ENCODE results near the gene COX7A1.
"Not testable (repeated sequence)": the region's sequence is repeated elsewhere in the genome, so short reads cannot be mapped to it uniquely, and the experiment has no call there.

COX7A1 gene

GRCh38 chr19:36141039-36141927 is 11.0 kb downstream of the COX7A1 start:
- DNase-seq (ENCODE audit: low spot score): peak; percentile 93

GRCh38 chr19:36140304-36141038 is 11.8 kb downstream of the COX7A1 start:
- peak; percentile 24 for DNase-seq (ENCODE audit: low spot score)

GRCh38 chr19:36139473-36140303 is 12.6 kb downstream of the COX7A1 start, which contains the start of gene CAPNS1:
CAPNS1 (plus strand) TSS chr19:36140066; CDS start chr19:36141012, 946 bp downstream.
- DNase-seq (ENCODE audit: low spot score): peak; percentile 92

GRCh38 chr19:36139120-36139472 is 13.2 kb downstream of the COX7A1 start:
- no peak for DNase-seq (ENCODE audit: low spot score)

- peak; percentile 67 for DNase-seq (ENCODE audit: low spot score)
These were observed 15.1 kb downstream of the COX7A1 start for GRCh38 chr19:36136964-36137686.

- DNase-seq (ENCODE audit: low spot score): not testable (repeated sequence)
These were observed 17.4 kb downstream of the COX7A1 start for GRCh38 chr19:36134867-36135266.

- DNase-seq (ENCODE audit: low spot score): not testable (repeated sequence)
These were observed 21.0 kb downstream of the COX7A1 start for GRCh38 chr19:36131221-36131620.

- no peak for DNase-seq (ENCODE audit: low spot score)
These were observed 23.9 kb downstream of the COX7A1 start for GRCh38 chr19:36128392-36128736.

GRCh38 chr19:36125557-36125956 is 26.7 kb downstream of the COX7A1 start:
- DNase-seq (ENCODE audit: low spot score): no peak

- DNase-seq (ENCODE audit: low spot score): no peak
These were observed 30.6 kb downstream of the COX7A1 start for GRCh38 chr19:36121486-36122124.

- DNase-seq (ENCODE audit: low spot score): no peak
These were observed 31.3 kb downstream of the COX7A1 start for GRCh38 chr19:36120984-36121358.

GRCh38 chr19:36120092-36120983 is 31.9 kb downstream of the COX7A1 start:
- no peak for DNase-seq (ENCODE audit: low spot score)

GRCh38 chr19:36116344-36116637 is 36.0 kb downstream of the COX7A1 start:
- no peak for DNase-seq (ENCODE audit: low spot score)

GRCh38 chr19:36115453-36116343 is 36.5 kb downstream of the COX7A1 start, which contains the start of gene TBCB:
TBCB (plus strand) TSS chr19:36115468; CDS start chr19:36115561, 93 bp downstream.
- no peak for DNase-seq (ENCODE audit: low spot score)

- DNase-seq (ENCODE audit: low spot score): peak; percentile 97
These were observed 37.4 kb downstream of the COX7A1 start, which contains the start of gene POLR2I for GRCh38 chr19:36114721-36115452. POLR2I (minus strand) TSS chr19:36114875; CDS start chr19:36114856, 19 bp downstream.

GRCh38 chr19:36113894-36114720 is 38.1 kb downstream of the COX7A1 start:
- no peak for DNase-seq (ENCODE audit: low spot score)

- DNase-seq (ENCODE audit: low spot score): no peak
These were observed 38.8 kb downstream of the COX7A1 start for GRCh38 chr19:36113425-36113824.
